GM18508 (cell line): Measurements from ENCODE around the gene CFAP53.
"Not testable (repeated sequence)": the region's sequence is repeated elsewhere in the genome, so short reads cannot be mapped to it uniquely, and the experiment has no call there.

Experiments used
- ATAC-seq: cut with Tn5 transposase; IDR thresholded peaks from one replicate; pipeline ENCODE4 v1.9.1; 2021; ENCODE audit warnings: moderate number of reproducible peaks; ENCODE audit not compliant: insufficient read depth, unreplicated experiment

Gene CFAP53

DNA sequence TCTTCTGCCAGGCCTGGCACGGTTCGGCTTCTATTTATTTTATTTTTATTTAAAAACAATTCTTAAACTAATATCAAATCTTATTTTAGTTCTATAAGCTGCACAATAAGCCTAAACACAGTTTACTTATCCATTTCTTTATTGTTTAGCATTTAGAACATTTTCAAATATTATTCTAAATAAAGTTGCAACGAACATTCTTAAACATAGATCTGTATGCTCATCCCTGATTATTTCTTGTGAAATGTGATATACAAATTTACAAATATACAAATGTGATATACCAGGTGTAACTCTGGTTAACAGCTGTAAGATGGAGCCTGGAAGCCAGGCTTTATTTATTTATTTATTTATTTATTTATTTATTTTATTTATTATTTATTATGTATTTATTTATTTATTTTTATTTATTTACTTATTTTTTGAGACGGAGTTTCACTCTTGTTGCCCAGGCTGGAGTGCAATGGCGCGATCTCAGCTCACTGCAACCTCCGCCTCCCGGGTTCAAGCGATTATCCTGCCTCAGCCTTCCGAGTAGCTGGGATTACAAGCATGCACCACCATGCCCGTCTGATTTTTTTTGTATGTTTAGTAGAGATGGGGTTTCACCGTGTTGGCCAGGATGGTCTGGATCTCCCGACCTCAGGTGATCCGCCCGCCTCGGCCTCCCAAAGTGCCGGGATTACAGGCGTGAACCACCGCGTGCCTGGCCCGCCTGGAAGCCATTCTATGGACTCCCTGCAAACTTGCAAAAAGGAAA lies 22.2 kb upstream of the CFAP53 start:
- ATAC-seq = not testable (repeated sequence)

DNA sequence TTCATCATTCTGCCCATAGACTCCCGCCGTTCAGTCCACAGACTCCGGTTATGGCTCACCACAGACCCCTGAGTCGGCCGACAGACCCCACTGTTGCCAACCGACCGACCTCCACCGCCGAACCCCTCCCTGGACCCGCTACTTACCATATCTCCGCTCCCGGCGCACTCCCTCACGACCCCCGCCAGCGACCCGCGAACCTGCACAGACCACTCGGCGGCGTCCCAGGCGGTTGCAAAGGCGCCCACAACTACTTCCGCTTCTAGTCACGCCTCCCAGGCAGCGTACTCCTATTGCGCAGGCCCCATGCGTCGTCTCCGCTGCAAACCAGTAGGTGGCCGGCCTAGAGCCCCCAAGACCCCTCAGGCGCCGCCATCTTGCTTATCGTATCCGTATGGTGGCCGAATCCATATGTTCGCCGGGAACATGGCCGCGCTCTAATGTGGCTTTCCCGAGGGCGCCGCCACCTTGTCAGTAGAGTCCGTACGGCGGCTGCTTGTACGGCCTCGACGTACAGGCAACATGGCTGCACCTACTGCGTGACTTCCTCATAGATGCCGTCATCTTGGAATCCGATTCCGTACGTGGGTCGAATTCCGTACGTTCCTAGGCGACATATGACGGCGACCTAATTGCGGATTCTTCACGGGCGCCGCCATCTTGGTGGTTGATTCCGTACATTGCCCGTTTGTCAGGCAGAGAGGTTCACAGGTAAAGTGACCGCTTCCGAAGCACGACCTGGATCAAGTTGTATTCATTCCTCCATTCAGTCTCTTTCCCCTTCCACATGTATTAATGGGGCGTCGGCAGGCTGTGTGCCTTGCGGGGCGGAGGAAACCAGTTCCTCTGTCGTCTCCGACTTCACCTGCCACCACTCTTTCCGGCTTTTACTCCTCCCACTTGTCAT lies 21.4 kb upstream of the CFAP53 start, which contains the start of gene CXXC1:
CXXC1 (minus strand) TSS at position 252 of the 907 bp plus-strand sequence; CDS start at position 149, 103 bp downstream.
- peak; percentile 81 for ATAC-seq

DNA sequence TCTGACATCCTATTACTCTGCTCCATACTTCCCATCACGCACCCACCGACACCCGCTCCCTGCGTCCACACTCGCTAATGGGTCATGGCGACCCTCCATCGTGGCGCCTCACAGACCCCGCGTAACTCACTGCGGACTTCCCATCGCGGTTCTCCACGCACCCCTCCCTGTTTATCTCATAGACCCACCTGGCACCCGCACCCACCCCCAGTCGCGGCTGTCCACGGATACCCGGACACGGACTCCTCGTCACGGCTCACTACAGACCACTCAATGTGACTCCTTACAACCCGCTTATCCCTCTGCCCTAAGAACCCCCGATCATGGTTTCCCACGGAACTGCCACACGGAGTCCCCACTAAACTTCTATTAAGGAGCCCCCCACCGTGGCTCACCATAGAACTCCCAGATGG lies 20.7 kb upstream of the CFAP53 start:
- ATAC-seq = no peak

DNA sequence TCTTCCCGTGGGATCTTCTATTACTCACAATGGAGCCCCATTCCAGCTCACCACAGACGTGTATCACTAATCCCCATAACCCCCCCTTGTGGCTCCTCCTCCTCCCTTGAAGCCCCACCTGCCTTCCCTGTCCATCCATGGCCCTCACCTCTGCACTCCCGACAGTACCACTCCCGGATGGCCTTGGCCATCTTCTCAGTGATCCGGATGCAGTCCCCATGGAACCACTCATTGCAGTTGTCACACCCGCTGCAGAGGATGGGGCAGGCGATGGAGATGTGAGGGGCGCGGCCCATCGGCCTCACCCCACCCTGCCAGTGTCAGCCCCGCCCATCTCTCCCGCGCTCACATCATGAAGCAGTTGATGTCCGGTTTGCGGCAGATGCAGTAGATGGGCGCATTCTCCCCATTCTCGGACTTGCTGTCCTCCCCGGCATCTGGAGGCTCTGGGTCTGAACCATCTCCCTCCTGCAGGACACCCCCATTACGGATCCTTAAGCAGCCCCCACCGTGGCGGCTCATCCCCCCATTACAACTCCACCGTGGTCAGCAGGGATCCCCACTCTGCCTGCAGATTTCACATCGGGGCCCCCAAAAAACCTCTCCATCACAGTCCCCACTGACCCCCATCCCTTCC lies 20.2 kb upstream of the CFAP53 start:
- ATAC-seq = no peak

DNA sequence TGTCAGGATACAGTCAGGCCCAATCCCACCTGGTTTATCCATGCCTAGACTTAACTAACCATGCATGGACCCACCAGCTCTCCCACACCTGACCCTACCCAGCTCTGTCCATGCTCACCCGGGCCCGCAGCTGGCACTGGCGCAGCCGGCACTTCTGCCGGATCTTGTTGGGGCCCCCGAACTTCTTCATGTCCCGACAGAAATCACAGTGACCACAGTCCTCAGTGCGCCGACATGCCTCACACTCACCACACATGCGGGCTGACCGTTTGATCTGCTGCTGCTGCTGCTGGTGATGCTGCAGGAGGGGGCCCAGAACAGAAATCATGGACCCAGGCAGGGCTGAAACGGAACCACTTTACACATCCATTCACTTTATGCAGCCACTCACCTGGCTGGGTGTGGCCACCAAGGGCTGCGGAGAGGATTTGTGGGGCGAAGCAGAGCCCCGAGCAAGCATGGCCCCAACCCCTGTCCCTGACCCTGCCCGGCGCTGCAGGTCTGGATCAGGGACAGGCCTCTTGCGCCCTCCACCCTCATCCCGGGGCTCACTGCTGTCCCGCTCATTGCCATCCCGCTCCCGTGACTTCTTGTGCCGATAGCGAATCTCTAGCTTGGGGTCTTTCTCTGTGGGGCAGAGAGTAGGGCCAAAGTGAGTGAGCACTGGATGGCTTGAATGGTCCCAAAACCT lies 19.5 kb upstream of the CFAP53 start:
- ATAC-seq = no peak

DNA sequence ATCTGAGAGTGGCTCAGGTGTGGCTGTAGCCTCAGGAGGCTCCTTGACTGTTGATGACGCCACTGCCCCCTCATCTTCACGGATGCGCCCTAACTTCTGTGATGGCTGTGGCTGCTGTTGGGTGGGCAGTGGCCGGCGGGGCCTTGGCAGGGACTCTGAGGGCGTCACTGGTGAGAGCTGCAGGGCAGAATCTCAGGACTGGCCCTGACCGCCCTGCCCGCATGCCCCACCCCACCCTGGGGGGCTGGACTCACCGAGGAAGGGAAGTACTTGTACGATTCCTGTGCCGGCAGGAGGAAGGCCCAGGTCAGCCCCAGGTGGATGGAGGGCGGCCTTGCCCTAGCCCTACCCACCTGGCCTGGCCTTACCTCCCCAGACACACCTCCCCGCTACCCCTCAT lies 18.8 kb upstream of the CFAP53 start:
- no peak for ATAC-seq

DNA sequence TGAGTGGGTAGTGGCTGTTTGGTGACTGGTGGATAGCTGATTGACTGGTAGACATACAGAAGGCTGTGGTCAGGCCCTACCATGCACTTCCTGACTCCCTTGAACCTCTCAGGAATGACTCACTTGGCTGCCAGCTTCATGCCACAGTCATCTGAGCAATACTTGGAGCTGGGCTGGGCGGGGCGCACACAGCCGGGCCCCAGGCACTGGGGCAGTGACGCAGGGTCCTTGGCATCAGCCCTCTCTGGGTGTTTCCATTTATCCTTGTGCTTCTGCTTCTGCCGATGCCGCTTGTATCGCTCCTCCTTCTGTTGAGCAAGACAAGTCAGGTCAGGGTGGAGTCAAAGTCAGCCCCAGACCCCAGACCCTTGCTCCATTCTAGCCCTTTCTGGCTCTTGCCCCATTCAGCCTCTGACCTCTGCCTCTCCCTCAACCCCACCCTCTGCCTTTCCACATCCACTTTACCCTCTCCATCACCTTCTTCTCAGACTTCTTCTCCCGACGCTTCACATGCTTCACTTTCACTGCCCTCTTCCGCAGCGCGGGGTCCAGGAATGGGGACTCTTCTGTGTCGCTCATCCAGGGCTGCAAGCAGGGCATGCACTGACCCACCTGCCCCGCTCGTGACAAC lies 18.1 kb upstream of the CFAP53 start:
- ATAC-seq = no peak

DNA sequence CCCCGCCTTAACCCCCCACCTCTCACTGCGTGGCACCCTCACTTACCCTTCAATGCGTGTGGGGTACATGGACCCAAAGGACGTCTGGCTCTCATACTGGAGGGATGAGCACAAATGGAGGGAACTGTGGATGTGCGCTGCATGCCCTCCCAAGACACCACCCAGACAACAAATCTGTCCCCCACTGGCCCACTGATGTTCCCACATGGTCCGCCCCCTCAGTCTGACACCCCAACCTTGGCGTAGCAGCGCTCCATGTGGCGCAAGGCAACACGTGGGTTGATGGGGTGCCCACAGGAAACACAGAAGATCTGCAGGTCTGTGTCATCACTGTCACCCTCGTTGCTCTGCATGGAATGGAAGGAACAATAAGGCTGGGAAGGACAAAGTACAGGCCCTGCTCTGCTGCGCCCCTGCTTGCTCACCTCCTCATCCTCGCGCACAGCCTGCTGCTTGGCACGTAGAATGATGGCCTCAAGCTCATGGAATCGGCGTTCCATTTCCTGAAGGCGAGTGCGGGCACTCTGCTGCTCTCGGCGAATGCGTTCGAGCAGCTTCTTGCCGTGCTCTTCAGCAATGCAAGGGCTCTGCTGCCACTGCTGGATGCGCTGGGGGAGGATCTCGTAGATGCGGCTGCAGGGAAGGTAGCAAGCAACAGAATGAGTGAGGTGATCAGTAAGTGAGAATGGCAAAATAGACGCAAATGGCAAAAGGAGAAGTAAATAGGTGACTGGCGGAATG lies 17.3 kb upstream of the CFAP53 start:
- no peak for ATAC-seq

DNA sequence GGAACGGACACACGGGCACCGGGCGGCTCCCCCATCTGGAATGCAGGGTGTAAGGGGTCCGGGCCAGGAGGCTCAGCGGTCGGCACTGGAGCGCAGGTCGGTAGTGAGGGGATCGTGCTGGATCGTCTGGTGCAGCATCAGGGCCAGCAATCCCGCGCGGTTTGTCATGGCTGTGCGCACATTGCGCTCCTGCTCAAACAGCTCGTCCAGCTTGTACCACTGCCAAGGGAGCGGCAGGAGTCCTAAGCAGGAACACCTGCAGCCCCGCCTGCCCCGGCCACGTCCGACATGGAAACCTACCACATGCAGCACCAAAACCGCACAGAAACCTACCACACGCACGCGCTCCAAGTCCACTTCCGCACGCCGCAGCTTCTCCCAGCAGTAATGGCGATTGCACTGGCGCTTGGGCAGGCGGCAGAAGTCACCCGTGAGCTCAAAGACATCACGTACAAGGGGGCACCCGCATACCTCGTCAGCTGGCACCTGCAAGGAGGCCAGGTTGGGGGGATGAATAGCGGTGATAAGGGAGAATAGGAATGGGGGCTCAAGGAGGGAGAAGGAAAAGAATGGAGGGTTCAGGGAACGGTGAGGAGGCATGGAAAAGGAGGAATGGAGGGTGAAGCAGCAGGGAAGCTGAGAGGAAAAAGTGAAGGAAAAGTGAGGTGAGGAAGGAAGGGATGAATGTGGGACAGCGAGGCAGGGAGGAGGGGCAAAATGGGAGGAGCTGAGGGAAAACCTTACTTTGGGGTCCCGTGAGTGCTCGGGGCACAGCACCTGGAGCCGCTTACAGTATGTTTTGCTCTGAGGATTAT lies 16.4 kb upstream of the CFAP53 start:
- no peak for ATAC-seq

DNA sequence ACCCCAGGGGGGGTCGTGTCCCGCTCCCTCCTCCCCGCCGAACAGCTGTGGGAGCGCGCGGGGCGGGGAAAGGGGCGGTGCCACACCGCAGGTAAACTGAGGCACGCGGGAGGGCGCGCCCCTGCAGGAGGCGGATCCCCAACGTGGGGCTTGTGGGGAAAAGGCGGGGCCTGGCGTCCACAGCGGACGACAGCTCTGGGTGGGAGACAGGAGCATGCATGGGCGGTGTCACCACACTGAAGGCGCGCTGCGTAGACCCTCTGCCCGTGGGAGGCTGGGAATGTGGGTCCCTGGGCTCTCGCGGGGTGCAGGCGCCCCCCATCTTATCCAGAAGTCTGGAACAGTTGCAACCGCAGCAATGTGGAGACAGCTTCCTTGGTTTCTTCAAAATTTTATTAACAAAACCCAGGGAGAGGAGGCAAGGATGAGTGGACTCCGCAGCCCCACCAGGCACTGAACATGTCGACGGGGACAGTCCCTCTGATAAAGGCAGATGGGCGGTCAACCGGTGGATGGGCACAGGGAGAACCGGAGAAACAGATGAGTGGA lies 15.8 kb upstream of the CFAP53 start:
- ATAC-seq = no peak

DNA sequence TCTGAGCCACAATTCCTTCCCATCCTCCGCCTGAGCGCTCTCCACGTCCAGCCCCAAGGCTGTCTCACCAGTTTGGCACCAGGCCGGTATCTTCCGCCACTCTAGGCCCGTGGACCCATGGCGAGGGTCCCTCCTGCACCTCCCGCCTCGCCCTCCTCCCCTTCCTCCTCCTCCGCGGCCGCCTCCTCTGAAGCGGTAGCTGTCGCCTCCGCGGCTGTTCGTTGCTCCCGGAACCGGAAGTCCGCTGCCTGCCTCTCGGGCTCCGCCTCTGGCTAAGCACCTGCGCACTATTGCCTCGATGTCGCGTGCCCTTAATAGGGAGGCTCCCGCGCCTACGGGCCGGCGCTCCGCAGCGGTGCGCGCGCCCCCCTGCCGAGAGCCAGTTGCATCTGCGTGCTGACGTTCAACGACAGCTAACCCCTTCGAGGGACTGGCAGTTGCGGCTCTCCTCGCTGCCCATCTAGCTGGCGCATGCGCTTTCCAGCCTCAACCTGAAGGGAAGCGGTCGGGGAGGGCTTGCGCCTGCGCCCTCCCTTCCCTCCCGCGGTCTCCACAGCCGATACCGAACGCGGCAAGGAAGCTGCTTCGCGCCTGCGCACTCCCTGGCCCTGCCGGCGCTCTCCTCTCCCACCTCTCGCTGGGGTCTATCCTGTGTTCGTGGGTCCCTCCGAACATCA lies 15.1 kb upstream of the CFAP53 start, which contains the start of gene MBD1:
MBD1 (minus strand) TSS at position 229 of the 677 bp plus-strand sequence. CDS start 1,531 bp downstream, outside the sequence.
- ATAC-seq = peak; percentile 71

DNA sequence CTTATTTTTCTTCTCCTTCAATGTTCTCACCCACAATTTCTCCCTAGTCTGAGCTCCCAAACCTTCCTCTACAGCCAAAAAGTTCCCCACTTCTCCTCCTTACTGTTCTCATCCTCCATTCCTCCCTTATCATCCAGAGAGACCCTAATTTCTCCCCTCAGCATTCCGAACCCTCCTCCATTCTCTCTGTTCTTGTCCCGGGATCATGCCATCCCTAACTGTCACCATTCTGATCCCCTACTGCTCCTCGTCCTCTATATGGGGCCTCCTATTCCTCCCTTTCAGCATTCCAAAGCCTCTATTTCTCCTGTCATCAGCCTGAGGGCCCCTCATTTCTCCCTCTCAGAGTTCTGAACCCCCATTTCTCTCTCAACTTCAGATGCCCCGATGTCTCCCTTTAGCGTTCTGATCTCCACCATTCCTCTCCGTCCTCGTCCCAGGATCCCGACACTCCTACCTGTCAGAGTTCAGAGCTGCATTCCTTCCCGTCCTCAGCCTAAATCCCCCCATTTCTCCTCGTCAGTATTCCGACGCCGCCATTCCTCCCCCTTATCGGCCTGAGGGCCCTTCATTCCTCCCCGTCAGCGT lies 14.5 kb upstream of the CFAP53 start:
- ATAC-seq = no peak

DNA sequence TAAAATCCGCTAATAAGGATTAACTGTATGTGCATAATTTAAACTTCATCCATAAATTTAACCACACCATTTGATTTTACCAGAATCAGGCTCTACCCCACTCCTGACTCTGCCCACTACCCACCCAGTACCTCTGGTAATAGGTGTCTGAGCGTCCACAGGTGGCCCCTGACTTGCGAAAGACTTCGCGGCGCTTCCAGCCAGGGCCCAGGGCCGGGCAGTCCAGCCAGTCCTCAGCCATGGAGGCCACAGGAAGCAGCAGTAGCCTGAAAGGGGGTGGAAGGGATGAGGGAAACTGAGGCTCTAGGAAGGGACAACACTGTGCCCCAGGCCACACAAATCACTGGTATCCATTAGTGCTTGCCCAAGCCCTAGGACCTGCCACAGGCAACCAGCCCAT lies 13.5 kb upstream of the CFAP53 start:
- ATAC-seq = no peak

DNA sequence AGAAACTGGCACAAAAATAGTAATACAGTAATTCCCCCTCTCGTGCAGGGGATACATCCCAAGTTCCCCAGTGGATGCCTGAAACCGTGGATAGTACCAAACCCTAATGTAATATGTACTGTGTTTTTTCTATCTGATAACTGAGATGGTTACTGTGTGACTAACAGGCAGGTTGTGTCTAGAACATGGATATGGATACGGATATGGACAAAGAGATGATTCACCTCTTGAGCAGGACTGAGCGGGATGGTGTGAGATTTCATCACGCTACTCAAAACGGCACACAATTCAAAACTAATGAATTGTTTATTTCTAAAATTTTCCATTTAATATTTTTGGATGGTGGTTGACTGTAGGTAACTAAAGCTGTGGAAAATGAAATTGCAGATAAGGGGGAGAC lies 11.6 kb upstream of the CFAP53 start:
- no peak for ATAC-seq

DNA sequence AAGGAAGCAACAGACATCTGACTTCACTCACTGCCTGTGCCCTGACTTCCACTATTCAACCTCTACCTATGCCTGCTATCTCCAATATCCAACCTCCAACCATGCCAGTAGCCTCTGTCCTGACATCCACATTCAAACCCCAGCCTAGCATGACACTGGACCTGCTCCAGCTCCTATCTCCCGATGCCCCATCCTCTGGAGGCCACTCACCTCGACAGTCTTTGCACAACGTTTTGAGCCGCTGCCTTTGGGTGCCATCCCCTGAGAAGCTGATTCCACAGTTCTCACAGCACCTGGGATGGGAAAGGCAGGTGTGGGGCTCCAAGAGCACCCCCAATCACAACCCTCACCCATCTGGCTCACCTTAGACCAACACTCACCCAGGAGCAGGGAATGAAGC lies 10.2 kb upstream of the CFAP53 start:
- no peak for ATAC-seq

DNA sequence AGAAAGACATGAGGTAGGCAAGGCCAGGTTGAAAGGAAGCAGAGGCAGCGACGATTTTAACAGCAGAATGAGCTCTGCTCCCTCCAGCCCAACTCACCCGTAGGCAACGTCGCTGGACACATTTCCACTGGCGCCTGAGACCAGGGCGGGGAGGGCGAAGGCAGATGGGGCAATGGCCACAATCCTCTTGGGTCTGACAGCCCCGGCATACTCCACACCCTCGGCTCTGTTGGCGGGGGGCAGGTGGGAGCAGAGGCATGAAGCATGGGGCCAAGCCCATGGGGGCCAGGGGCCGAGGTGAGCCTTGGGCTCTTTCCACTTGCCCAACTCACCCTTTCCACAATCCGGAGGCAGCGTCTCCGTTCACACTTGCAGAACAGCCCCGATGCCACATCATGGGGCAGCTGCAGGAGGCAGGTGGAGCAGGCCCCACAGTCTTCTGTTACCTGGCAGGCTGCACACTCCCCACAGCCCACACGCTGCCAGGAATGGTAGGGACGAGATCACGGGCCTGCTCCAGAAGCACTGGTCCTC lies 9.3 kb upstream of the CFAP53 start:
- ATAC-seq = no peak

DNA sequence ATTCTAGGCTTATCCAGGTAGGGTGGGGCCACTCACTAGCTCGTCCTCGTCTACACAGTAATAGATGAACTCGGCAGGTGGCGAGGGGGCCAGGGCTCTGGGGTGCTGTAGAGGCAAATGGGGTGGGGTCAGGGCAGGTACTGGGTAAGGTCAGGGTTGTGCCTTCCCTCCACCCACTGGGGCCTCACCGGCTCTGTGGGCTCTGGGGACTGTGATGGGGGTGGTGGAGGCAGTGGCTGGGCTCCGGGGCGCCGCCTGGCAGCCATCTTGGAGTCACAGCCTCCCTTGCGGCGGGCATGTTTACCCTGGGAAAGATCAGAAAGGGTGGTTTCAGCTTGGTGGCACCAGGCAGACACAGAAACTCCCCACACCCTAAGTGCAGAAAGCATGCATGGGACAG lies 8.6 kb upstream of the CFAP53 start:
- ATAC-seq = no peak
